ENCODE results near the gene DNAJC18.
A peak's percentile ranks its signal among the peaks of the same experiment; 100 is the strongest.
"Not testable (repeated sequence)": the region's sequence is repeated elsewhere in the genome, so short reads cannot be mapped to it uniquely, and the experiment has no call there.

The DNAJC18 gene

DNA sequence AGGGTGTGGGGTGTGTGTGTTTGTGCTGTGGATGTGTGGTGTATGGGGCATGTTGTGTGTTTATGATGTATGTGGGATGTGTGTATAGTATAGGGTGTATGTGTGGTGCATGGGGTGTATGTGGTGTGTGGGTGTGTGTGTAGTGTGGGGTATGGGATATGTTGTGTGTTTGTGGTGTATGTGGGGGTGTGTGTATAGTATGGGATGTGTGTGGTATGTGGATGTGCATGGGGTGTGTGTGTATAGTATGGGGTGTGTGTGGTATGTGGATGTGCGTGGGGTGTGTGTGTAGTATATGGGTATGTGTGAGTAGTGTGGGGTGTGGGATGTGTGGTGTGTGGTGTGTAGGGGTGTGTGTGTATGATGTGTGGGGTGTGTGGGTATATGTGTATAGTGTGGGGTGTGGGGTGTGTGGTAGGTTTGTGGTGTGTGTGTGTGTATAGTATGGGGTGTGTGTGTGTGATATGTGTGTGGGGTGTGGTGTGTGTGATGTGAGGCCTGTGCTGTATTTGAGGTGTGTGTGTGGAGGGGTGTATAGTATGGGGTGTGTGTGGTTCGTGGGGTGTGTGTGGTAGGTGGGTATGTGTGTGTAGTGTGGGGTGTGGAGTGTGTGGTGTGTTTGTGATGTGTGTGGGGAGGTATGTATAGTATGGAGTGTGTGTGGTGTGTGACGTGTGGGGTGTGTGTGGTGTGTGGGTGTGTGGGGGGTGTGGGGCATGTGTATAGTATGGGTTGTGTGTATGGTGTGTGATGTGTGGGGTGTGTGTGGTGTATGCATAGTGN, 12.7 kb upstream of the DNAJC18 start:
- TF ChIP-seq, protein P1, sequence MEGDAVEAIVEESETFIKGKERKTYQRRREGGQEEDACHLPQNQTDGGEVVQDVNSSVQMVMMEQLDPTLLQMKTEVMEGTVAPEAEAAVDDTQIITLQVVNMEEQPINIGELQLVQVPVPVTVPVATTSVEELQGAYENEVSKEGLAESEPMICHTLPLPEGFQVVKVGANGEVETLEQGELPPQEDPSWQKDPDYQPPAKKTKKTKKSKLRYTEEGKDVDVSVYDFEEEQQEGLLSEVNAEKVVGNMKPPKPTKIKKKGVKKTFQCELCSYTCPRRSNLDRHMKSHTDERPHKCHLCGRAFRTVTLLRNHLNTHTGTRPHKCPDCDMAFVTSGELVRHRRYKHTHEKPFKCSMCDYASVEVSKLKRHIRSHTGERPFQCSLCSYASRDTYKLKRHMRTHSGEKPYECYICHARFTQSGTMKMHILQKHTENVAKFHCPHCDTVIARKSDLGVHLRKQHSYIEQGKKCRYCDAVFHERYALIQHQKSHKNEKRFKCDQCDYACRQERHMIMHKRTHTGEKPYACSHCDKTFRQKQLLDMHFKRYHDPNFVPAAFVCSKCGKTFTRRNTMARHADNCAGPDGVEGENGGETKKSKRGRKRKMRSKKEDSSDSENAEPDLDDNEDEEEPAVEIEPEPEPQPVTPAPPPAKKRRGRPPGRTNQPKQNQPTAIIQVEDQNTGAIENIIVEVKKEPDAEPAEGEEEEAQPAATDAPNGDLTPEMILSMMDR (IDR thresholded peaks at IDR 0.05; ENCODE audit: insufficient read depth, low read depth, low read length, missing control alignments), result no peak

GRCh38 chr5:139451176-139451575, 11.9 kb upstream of the DNAJC18 start:
- DNase-seq (ENCODE audit: low read depth), result no peak
- TF ChIP-seq, protein P1 (IDR thresholded peaks at IDR 0.05; ENCODE audit: insufficient read depth, low read depth, low read length, missing control alignments), result no peak
- H3K4me3 ChIP-seq (ENCODE audit: low read depth, low read length), result no peak overlapping the region

More for the DNA sequence above, 12.7 kb upstream of the DNAJC18 start:
- DNase-seq (ENCODE audit: low read depth), result no peak
- no peak overlapping the region for H3K4me3 ChIP-seq (ENCODE audit: low read depth, low read length)

GRCh38 chr5:139446956-139447779, 7.8 kb upstream of the DNAJC18 start:
- DNase-seq (ENCODE audit: low read depth), result peak; percentile 83
- no peak overlapping the region for H3K4me3 ChIP-seq (ENCODE audit: low read depth, low read length)
- TF ChIP-seq, protein P1 (IDR thresholded peaks at IDR 0.05; ENCODE audit: insufficient read depth, low read depth, low read length, missing control alignments), result no peak

GRCh38 chr5:139445325-139446170, 6.2 kb upstream of the DNAJC18 start:
- TF ChIP-seq, protein P1 (IDR thresholded peaks at IDR 0.05; ENCODE audit: insufficient read depth, low read depth, low read length, missing control alignments), result no peak
- DNase-seq (ENCODE audit: low read depth), result no peak
- H3K4me3 ChIP-seq (ENCODE audit: low read depth, low read length), result no peak overlapping the region

DNA sequence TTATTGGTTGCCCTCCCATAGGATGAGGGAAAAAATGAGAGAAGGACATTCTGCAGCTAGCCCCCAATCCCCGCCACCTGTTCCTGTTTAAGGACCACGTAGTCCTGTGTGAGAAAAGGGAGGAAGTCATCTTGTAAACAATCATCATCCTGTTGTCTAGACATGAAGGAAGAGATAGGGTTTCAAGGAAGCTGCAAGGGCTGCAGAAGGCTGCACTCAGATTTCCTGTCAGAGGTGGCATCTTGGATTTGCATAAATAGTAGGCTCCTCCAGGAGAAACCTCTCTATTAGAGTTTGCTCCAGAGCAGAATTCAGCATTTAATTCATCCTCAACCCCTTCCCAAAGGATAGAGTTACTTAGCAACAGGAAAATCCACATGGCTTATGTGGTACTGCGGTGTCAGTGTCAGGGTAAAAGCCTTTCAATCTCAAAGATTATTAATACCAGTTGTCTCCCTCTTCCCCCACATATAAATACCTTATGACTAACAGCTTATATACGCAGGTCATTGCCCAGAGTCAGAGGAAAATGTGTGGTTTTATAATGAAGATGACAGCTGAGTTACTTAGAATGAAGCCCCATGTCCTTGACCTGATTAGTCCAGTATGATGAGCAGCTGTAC, 4.6 kb upstream of the DNAJC18 start:
- TF ChIP-seq, protein P1 (IDR thresholded peaks at IDR 0.05; ENCODE audit: insufficient read depth, low read depth, low read length, missing control alignments), result no peak
- no peak for DNase-seq (ENCODE audit: low read depth)
- no peak overlapping the region for H3K4me3 ChIP-seq (ENCODE audit: low read depth, low read length)

- DNase-seq (ENCODE audit: low read depth); H3K4me3 ChIP-seq (ENCODE audit: low read depth, low read length): not testable (repeated sequence)
These were observed 1.1 kb upstream of the DNAJC18 start for GRCh38 chr5:139440416-139440815.
